Heart left ventricle (tissue), 16 donors: ENCODE results near the gene DNAJB6. TPM values are rescaled to one million over a fixed set of nuclear protein-coding genes. Genes with fewer than 3 reads are reported as not detected.
A peak's percentile ranks its signal among the peaks of the same experiment; 100 is the strongest.

ENCODE experiments used
- ATAC-seq, 4 donors: fragments of 200-7000 bp; cut with Tn5 transposase; one replicate each; pipeline ENCODE4 v1.9.1; 2020 to 2022; ENCODE audit warnings: moderate library complexity in 4 of 4, mild to moderate bottlenecking in 3 of 4, moderate number of reproducible peaks in 1 of 4
- DNase-seq, 5 donors: peaks; one replicate each; pipeline ENCODE4 v3.0.0-alpha.2; 2020
- H3K27ac ChIP-seq, 12 donors: fragments of 200-600 bp; sonication (generic) in 4 of 12; one replicate each; pipeline versions ENCODE4 v1.5.0 to v1.8.0; 2016 to 2022; ENCODE audit warnings: mild to moderate bottlenecking in 2 of 12
- H3K27me3 ChIP-seq, 9 donors: fragments of 200-600 bp; sonication (generic) in 2 of 9; one replicate each; pipeline versions ENCODE4 v1.5.1 to v1.8.0; 2016 to 2022; ENCODE audit warnings: mild to moderate bottlenecking in 3 of 9
- H3K36me3 ChIP-seq, 9 donors: fragments of 200-600 bp; sonication (generic) in 2 of 9; one replicate each; pipeline versions ENCODE4 v1.5.0 to v1.8.0; 2018 to 2022; ENCODE audit warnings: mild to moderate bottlenecking in 2 of 9
- H3K4me1 ChIP-seq, 12 donors: fragments of 200-600 bp; sonication (generic) in 4 of 12; one replicate each; pipeline versions ENCODE4 v1.5.0 to v1.8.0; 2016 to 2022; ENCODE audit warnings: mild to moderate bottlenecking in 3 of 12
- H3K4me3 ChIP-seq, 12 donors: fragments of 200-600 bp; sonication (generic) in 4 of 12; one replicate each; pipeline versions ENCODE4 v1.5.0 to v1.8.0; 2017 to 2022; ENCODE audit warnings: mild to moderate bottlenecking in 9 of 12, moderate library complexity in 4 of 12
- H3K9me3 ChIP-seq, 12 donors: fragments of 200-600 bp; sonication (generic) in 4 of 12; one replicate each; pipeline versions ENCODE4 v1.5.0 to v1.8.0; 2016 to 2022; ENCODE audit warnings: mild to moderate bottlenecking in 1 of 12
- CTCF ChIP-seq, 12 donors: fragments of 200-600 bp; sonication (generic) in 4 of 12; IDR thresholded peaks; one replicate each; pipeline versions ENCODE4 v1.5.0 to v1.8.0; 2018 to 2022; ENCODE audit warnings: antibody characterized with exemption in 12 of 12, mild to moderate bottlenecking in 5 of 12
- POLR2A ChIP-seq, 2 donors: fragments of 450-650 bp; IDR thresholded peaks; one replicate each; pipeline ENCODE4 v1.6.1; 2017; ENCODE audit warnings: antibody characterized with exemption in 2 of 2, mild to moderate bottlenecking in 2 of 2, moderate library complexity in 2 of 2
- WGBS, 4 donors: extraction: QIAGEN DNeasy Blood & Tissue Kit in 2 of 4; methylation state at CpG; one replicate each; pipeline versions ENCODE4 v1.1.5 to v1.1.7; 2013 to 2018; 5-methylcytosine and 5-hydroxymethylcytosine counted together
- intact Hi-C, 10 donors: fragments of 100-400 bp; cut with DNase I; formaldehyde crosslinking; loops; one replicate each; pipeline versions ENCODE4 v1.11.1 to v1.14.2; 2022
- polyA plus RNA-seq, 2 donors: library from polyadenylated mRNA; stranded (reverse); fragments of 200-250 nt; gene quantifications; one replicate each; pipeline ENCODE4 v1.2.3, GENCODE V29; 2013
- total RNA-seq, 9 donors: library from RNA; depleted of rRNA in 2 of 9; stranded (reverse); fragments of >200 nt in 2 of 9; fragmentation: NEBNext Ultra II Directional in 3 of 9; extraction: Animal tissue kit (Norgen Biotek cat#: 25700) in 3 of 9; gene quantifications; one replicate each; pipeline versions ENCODE4 v1.1.0 to v1.2.4, GENCODE V29; 2016 to 2023
- donor health status: ischemic (EF 13 %, LVEDD 7.1; RV severe dilation, severe dysfunction).
- donor health status: healthy with polysubstance abuse.
- donor health status: DM: no; HTN: yes; CAD: no.
- donor health status: DM: no; HTN: no; CAD: no.
- donor health status: ischemic (EF 25% LVEDD 6.9; RV normal size, moderate dysfunction).
- donor health status: ischemic (EF 25% LVEDD 5.7; RV mildly dilated, moderate dysfunction).
- donor health status: healthy.
- donor health status: DM: yes; HTN: yes; CAD: no.
- donor health status: ischemic (EF 35%, LVEDD 5.7; RV mildly dilated, moderate dysfunction).
- donor health status: nonischemic (EF 11% LVEDD 7.7; RV severe dilation, severe dysfunction).
- donor health status: DM: yes; HTN: yes; CAD: no.
- donor health status: PGD.
- donor health status: ischemic (EF 29% LVEDD 5.4; RV normal size, mild dysfunction).
- donor health status: nonischemic (EF 23%, LVEDD 6.1; RV moderate dilation, normal function).

DNAJB6 gene
- total and polyA plus RNA-seq, 11 donors = 118 to 237 (median 162) TPM

GRCh38 chr7:157439149-157439548 lies 102.3 kb downstream of the DNAJB6 start:
- no peak overlapping the region for H3K4me3 ChIP-seq
- no peaks in the 10 kb centered on the region for H3K9me3 ChIP-seq
- TF ChIP-seq POLR2A (IDR thresholded peaks at IDR 0.05) (no peak), CTCF (IDR thresholded peaks at IDR 0.05) (no peak)
- DNase-seq (no peak), ATAC-seq (no peak)
- no peaks in the 10 kb centered on the region for H3K36me3 ChIP-seq
- 94 to 96% (median 95%) methylated on average over 5 to 6 of the region's 6 CpGs for WGBS, 4 donors
- no peaks in the 10 kb centered on the region for H3K4me1 ChIP-seq
- intact Hi-C loops = loop anchor here in 7 of 10 donors (5.0 to 10.0 kb wide), 4 partner anchors 246 to 968 kb away; no protein-coding TSS in a partner anchor
- no peaks in the 10 kb centered on the region for H3K27me3 ChIP-seq
- no peak overlapping the region for H3K27ac ChIP-seq

- Histone ChIP-seq H3K9me3 (no peaks in the 10 kb centered on the region), H3K27me3 (no peaks in the 10 kb centered on the region), H3K4me3 (no peak overlapping the region), H3K4me1 (no peaks in the 10 kb centered on the region), H3K27ac (no peak overlapping the region), H3K36me3 (no peaks in the 10 kb centered on the region)
- ATAC-seq (no peak), DNase-seq (no peak)
- intact Hi-C loops = loop anchor here in 7 of 10 donors (5.0 to 10.0 kb wide), 4 partner anchors 245 to 968 kb away; no protein-coding TSS in a partner anchor
- TF ChIP-seq POLR2A (IDR thresholded peaks at IDR 0.05) = no peak
- no peak for TF ChIP-seq CTCF (IDR thresholded peaks at IDR 0.05)
- WGBS, 4 donors = 66 to 98% (median 75%) methylated on average over 3 of the region's 3 CpGs
Observed at GRCh38 chr7:157439761-157440160, 103.0 kb downstream of the DNAJB6 start.

GRCh38 chr7:157440346-157441022 lies 103.7 kb downstream of the DNAJB6 start:
- Histone ChIP-seq H3K36me3 (no peaks in the 10 kb centered on the region), H3K27ac (no peak overlapping the region), H3K4me3 (no peak overlapping the region), H3K9me3 (no peaks in the 10 kb centered on the region), H3K4me1 (no peaks in the 10 kb centered on the region), H3K27me3 (no peaks in the 10 kb centered on the region)
- ATAC-seq (no peak), DNase-seq (peak in 1 of 5 donors; percentile 8)
- 88 to 94% (median 90%) methylated on average over 15 to 22 of the region's 22 CpGs for WGBS, 4 donors
- TF ChIP-seq CTCF (IDR thresholded peaks at IDR 0.05) (no peak), POLR2A (IDR thresholded peaks at IDR 0.05) (no peak)
- intact Hi-C loops = no loop called here

GRCh38 chr7:157441023-157441399 lies 104.2 kb downstream of the DNAJB6 start:
- ATAC-seq (no peak), DNase-seq (peak in 1 of 5 donors; percentile 12)
- Histone ChIP-seq H3K9me3 (no peaks in the 10 kb centered on the region), H3K27ac (no peak overlapping the region), H3K36me3 (no peaks in the 10 kb centered on the region), H3K4me3 (no peak overlapping the region), H3K4me1 (no peaks in the 10 kb centered on the region), H3K27me3 (no peaks in the 10 kb centered on the region)
- intact Hi-C loops = no loop called here
- WGBS, 4 donors = 91 to 94% (median 93%) methylated on average over 17 of the region's 17 CpGs
- TF ChIP-seq CTCF (IDR thresholded peaks at IDR 0.05) = no peak
- TF ChIP-seq POLR2A (IDR thresholded peaks at IDR 0.05) = no peak
